ENCODE measurements around the gene MYPOP. TPM values are rescaled to one million over a fixed set of nuclear protein-coding genes. Genes with fewer than 3 reads are reported as not detected.

The MYPOP gene
- total RNA-seq, 1 experiment from 2014 or later, result 10.8 TPM

- no peak for TF ChIP-seq REST (IDR thresholded peaks at IDR 0.05; ENCODE audit: low read depth)
- TF ChIP-seq YY1 (IDR thresholded peaks at IDR 0.05; ENCODE audit: extremely low read depth, insufficient replicate concordance, low read depth, low read length), result peak; percentile 74
- TF ChIP-seq FOSL1 (IDR thresholded peaks at IDR 0.05; ENCODE audit: low read depth), result no peak
- TF ChIP-seq POLR2A (IDR thresholded peaks at IDR 0.05; ENCODE audit: borderline replicate concordance, extremely low read depth, insufficient read depth, insufficient read length), result no peak
- TF ChIP-seq EZH2 (IDR thresholded peaks at IDR 0.05), result no peak
Observed at GRCh38 chr19:45882652-45883585, 19.5 kb downstream of the MYPOP start (continued).

- Histone ChIP-seq H3K4me2 (ENCODE audit: low read length) (peak overlapping the region; percentile 96), H4K20me1 (ENCODE audit: insufficient read depth) (no peaks in the 10 kb centered on the region), H2AFZ (ENCODE audit: low read depth, low read length, poor library complexity, severe bottlenecking) (no peak overlapping the region), H3K79me2 (ENCODE audit: insufficient read depth, low read length) (peaks cover 15% of the 10 kb centered on the region), H3K4me1 (ENCODE audit: control insufficient read depth in 1 of 2, insufficient read depth in 2 of 2, low read length in 2 of 2) (peaks cover 27 to 57% of the 10 kb centered on the region in 2 experiments), H3K27ac (ENCODE audit: low read depth, low read length) (peak overlapping the region; percentile 68; the same call in 1 of the 2 replicates), H3K27me3 (ENCODE audit: insufficient read depth, low read length) (no peaks in the 10 kb centered on the region), H3K4me3 (replicated peaks in 1 of 2; ENCODE audit: low read depth in 1 of 2, low read length in 2 of 2) (peak overlapping the region in 1 of 2 experiments; percentile 61; a peak in 2 of 4 replicates), H3K36me3 (ENCODE audit: control insufficient read depth in 1 of 2, insufficient read depth in 2 of 2, low read length in 2 of 2) (no peaks in the 10 kb centered on the region), H3K9me2 (ENCODE audit: insufficient read depth) (no peaks in the 10 kb centered on the region), H3K9me3 (ENCODE audit: control insufficient read depth in 1 of 2, insufficient read depth in 1 of 2, low read depth in 1 of 2, low read length in 2 of 2) (no peaks in the 10 kb centered on the region), H3K9ac (ENCODE audit: low read length) (peak overlapping the region; percentile 57)
- DNase-seq (ENCODE audit: low read depth, low spot score), result no peak
- TF ChIP-seq TCF7L2 (IDR thresholded peaks at IDR 0.05; ENCODE audit: borderline replicate concordance, extremely low read depth, insufficient read depth, insufficient read length) (no peak), EGR1 (IDR thresholded peaks at IDR 0.05; ENCODE audit: low read depth) (peak; percentile 57; the same call in 1 of the 2 replicates)
- ChIA-PET POLR2A (interaction anchor here (0.6 to 3.3 kb wide), 2 partner anchors 18 to 899 kb away, joined by 3 to 24 read pairs; partner anchors contain the start of genes FOXA3 and SYMPK), CTCF (interaction anchor here (0.6 to 5.0 kb wide), 5 partner anchors 12 to 195 kb away, joined by 3 to 45 read pairs (median 15); partner anchors contain the start of genes FOXA3, SIX5 and SYMPK), RAD21 (ENCODE audit: low non-redundant PET in 1 of 2, low total read pairs in 2 of 2, uncharacterized antibody in 2 of 2, unreplicated experiment in 2 of 2) (interaction anchor here in 1 of 2 experiments (0.8 to 1.0 kb wide), 2 partner anchors 18 to 19 kb away, joined by 4 read pairs; partner anchors contain the start of genes FOXA3 and SYMPK)
- BruUV-seq (replicated peaks), result no TSS peak
- no peak for ATAC-seq
- intact Hi-C loops (cut with micrococcal nuclease), result no loop called here
Observed at GRCh38 chr19:45881909-45882528, 20.4 kb downstream of the MYPOP start.
